ENCODE data around the gene MGAM2.

Gene MGAM2

GRCh38 chr7:142174441-142174840 is 62.9 kb downstream of the MGAM2 start:
- no peak for TF ChIP-seq CTCF (IDR thresholded peaks at IDR 0.05)
- no peak for DNase-seq (ENCODE audit: low spot score)
- Histone ChIP-seq H3K4me3 (no peak overlapping the region), H3K27ac (no peak overlapping the region)

- Histone ChIP-seq H3K4me3 (no peak overlapping the region), H3K27ac (no peak overlapping the region)
- DNase-seq (ENCODE audit: low spot score), result no peak
- no peak for TF ChIP-seq CTCF (IDR thresholded peaks at IDR 0.05)
Observed at GRCh38 chr7:142175594-142175993, 64.1 kb downstream of the MGAM2 start.

- no peak for TF ChIP-seq CTCF (IDR thresholded peaks at IDR 0.05)
Observed at GRCh38 chr7:142176901-142177300, 65.4 kb downstream of the MGAM2 start.

GRCh38 chr7:142177869-142178268 is 66.4 kb downstream of the MGAM2 start:
- DNase-seq (ENCODE audit: low spot score), result no peak
- Histone ChIP-seq H3K4me3 (no peak overlapping the region), H3K27ac (no peak overlapping the region)
- TF ChIP-seq CTCF (IDR thresholded peaks at IDR 0.05), result no peak

More at GRCh38 chr7:142176901-142177300, 65.4 kb downstream of the MGAM2 start:
- no peak overlapping the region for H3K27ac ChIP-seq
- DNase-seq (ENCODE audit: low spot score), result no peak
- no peak overlapping the region for H3K4me3 ChIP-seq

GRCh38 chr7:142180426-142180825 is 68.9 kb downstream of the MGAM2 start:
- H3K4me3 ChIP-seq, result no peak overlapping the region
- no peak for TF ChIP-seq CTCF (IDR thresholded peaks at IDR 0.05)
- no peak for DNase-seq (ENCODE audit: low spot score)
- H3K27ac ChIP-seq, result no peak overlapping the region

- Histone ChIP-seq H3K27ac (no peak overlapping the region), H3K4me3 (no peak overlapping the region)
- no peak for TF ChIP-seq CTCF (IDR thresholded peaks at IDR 0.05)
- no peak for DNase-seq (ENCODE audit: low spot score)
Observed at GRCh38 chr7:142181211-142181610, 69.7 kb downstream of the MGAM2 start.

GRCh38 chr7:142181966-142182365 is 70.4 kb downstream of the MGAM2 start:
- no peak for DNase-seq (ENCODE audit: low spot score)

More at GRCh38 chr7:142181966-142182365, 70.4 kb downstream of the MGAM2 start:
- no peak for TF ChIP-seq CTCF (IDR thresholded peaks at IDR 0.05)
- H3K27ac ChIP-seq, result no peak overlapping the region
- H3K4me3 ChIP-seq, result no peak overlapping the region

All from coronary artery (tissue), 2 donors.